ENCODE results near the gene GNB3. TPM values are rescaled to one million over a fixed set of nuclear protein-coding genes. Genes with fewer than 3 reads are reported as not detected.

Gene GNB3
- total RNA-seq, 4 donors from 2014 or later: 0.45 to 1.8 (median 1.3) TPM

DNA sequence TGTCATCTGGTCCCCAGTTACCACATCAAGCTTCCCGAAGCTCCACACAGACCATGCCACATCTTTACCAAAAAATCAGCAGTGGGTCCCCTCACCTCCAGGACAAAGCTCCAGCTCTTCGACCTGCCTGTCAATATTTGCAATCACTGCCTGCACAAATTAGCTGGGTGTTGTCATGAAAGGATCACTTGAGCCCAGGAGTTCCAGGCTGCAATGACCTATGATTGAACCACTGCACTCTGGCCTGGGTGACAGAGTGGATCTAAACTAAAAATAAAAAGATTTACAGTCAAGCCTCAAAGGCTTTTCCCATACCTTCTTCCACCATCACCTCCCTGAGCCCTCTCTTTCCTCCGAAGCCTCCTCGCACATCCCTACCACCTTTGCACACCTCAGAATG lies 44.1 kb upstream of the GNB3 start:
- WGBS, 2 donors (ENCODE audit: low coverage in 1 of 2): 88 to 98% methylated on average over 3 to 4 of the region's 4 CpGs
- H3K4me1 ChIP-seq: peaks cover 0 to 12% (median 3%) of the 10 kb centered on the region in 3 donors
- no peaks in the 10 kb centered on the region for H3K27me3 ChIP-seq
- H3K4me3 ChIP-seq: no peak overlapping the region
- TF ChIP-seq POLR2AphosphoS5 (IDR thresholded peaks at IDR 0.05): no peak
- TF ChIP-seq, protein P1, sequence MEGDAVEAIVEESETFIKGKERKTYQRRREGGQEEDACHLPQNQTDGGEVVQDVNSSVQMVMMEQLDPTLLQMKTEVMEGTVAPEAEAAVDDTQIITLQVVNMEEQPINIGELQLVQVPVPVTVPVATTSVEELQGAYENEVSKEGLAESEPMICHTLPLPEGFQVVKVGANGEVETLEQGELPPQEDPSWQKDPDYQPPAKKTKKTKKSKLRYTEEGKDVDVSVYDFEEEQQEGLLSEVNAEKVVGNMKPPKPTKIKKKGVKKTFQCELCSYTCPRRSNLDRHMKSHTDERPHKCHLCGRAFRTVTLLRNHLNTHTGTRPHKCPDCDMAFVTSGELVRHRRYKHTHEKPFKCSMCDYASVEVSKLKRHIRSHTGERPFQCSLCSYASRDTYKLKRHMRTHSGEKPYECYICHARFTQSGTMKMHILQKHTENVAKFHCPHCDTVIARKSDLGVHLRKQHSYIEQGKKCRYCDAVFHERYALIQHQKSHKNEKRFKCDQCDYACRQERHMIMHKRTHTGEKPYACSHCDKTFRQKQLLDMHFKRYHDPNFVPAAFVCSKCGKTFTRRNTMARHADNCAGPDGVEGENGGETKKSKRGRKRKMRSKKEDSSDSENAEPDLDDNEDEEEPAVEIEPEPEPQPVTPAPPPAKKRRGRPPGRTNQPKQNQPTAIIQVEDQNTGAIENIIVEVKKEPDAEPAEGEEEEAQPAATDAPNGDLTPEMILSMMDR (IDR thresholded peaks at IDR 0.05): no peak
- TF ChIP-seq EP300 (IDR thresholded peaks at IDR 0.05): no peak
- no peak for TF ChIP-seq POLR2A (IDR thresholded peaks at IDR 0.05)
- ATAC-seq: no peak
- no peaks in the 10 kb centered on the region for H3K9me3 ChIP-seq
- H3K36me3 ChIP-seq: no peaks in the 10 kb centered on the region
- H3K27ac ChIP-seq: no peak overlapping the region

DNA sequence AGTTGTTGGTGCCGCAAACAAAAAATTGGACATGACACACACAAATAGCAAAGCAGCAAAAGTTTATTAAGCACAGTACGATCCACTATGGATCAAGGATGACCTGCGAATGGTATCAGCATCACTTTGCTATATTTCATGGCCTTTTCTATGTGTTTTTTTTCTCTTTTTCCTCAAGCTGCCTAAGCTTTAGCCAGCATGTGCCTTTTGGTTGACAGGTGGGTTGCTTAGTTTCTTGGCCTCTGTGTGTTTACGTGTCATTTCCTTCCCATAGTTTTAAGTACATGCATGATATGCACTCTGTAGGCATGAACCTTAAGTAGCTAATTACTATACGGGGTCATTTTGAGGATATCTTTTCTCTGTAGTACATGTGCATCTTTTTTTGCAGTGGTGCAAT lies 41.6 kb upstream of the GNB3 start:
- H3K36me3 ChIP-seq: no peaks in the 10 kb centered on the region
- 86 to 95% methylated on average over 4 to 5 of the region's 5 CpGs for WGBS, 2 donors (ENCODE audit: low coverage in 1 of 2)
- H3K9me3 ChIP-seq: no peaks in the 10 kb centered on the region
- no peak overlapping the region for H3K27ac ChIP-seq
- TF ChIP-seq EP300 (IDR thresholded peaks at IDR 0.05) (no peak), POLR2A (IDR thresholded peaks at IDR 0.05) (no peak), POLR2AphosphoS5 (IDR thresholded peaks at IDR 0.05) (no peak)
- TF ChIP-seq, protein P1 (IDR thresholded peaks at IDR 0.05): no peak
- ATAC-seq: no peak
- no peaks in the 10 kb centered on the region for H3K27me3 ChIP-seq
- no peaks in the 10 kb centered on the region for H3K4me1 ChIP-seq
- no peak overlapping the region for H3K4me3 ChIP-seq

DNA sequence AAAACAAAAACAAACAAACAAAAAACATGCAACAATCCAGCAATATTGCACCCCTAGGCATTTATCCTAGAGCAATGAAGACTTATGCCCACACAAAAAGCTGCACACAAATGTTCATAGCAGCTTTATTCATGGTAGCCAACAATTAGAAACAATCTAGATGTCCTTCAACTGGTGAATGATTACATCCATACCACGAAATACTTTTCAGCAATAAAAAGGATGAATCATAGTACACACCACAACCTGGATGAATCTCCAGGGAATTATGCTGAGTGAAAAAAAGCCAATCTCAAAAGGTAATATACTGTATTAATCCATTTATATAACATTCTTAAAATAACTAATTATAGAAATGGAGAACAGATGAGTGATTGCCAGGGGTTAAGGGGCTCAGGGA lies 33.6 kb upstream of the GNB3 start:
- Histone ChIP-seq H3K27me3 (no peaks in the 10 kb centered on the region), H3K27ac (no peak overlapping the region), H3K36me3 (no peaks in the 10 kb centered on the region), H3K4me1 (no peaks in the 10 kb centered on the region), H3K4me3 (no peak overlapping the region), H3K9me3 (no peaks in the 10 kb centered on the region)
- TF ChIP-seq EP300 (IDR thresholded peaks at IDR 0.05): no peak
- TF ChIP-seq POLR2A (IDR thresholded peaks at IDR 0.05): no peak
- TF ChIP-seq, protein P1 (IDR thresholded peaks at IDR 0.05): no peak
- ATAC-seq: no peak
- 50 to 61% methylated on average over 1 of the region's 1 CpG for WGBS, 2 donors (ENCODE audit: low coverage in 1 of 2)

DNA sequence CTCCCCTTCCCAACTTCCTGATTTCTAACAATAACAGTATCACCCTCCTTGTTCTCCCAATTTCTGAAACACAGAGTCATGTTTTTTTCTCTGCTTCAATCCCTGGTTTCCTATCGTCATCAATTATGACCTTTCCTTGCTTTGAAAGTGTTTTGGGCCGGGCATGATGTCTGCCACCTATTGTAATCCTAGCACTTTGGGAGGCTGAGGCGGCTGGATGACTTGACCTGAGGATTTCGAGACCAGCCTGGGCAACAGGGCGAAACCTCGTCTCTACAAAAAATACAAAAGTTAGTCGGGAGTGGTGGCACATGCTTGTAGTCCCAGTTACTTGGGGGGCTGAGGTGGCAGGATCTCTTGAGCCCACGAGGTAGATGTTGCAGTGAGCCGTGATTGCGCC lies 31.7 kb upstream of the GNB3 start:
- Histone ChIP-seq H3K27me3 (no peaks in the 10 kb centered on the region), H3K4me1 (no peaks in the 10 kb centered on the region), H3K36me3 (no peaks in the 10 kb centered on the region), H3K9me3 (no peaks in the 10 kb centered on the region), H3K27ac (no peak overlapping the region), H3K4me3 (no peak overlapping the region)
- TF ChIP-seq EP300 (IDR thresholded peaks at IDR 0.05) (no peak), POLR2A (IDR thresholded peaks at IDR 0.05) (no peak), POLR2AphosphoS5 (IDR thresholded peaks at IDR 0.05) (no peak)
- TF ChIP-seq, protein P1 (IDR thresholded peaks at IDR 0.05): no peak
- ATAC-seq: no peak
- WGBS, 2 donors (ENCODE audit: low coverage in 1 of 2): 49 to 77% methylated on average over 3 to 8 of the region's 10 CpGs

DNA sequence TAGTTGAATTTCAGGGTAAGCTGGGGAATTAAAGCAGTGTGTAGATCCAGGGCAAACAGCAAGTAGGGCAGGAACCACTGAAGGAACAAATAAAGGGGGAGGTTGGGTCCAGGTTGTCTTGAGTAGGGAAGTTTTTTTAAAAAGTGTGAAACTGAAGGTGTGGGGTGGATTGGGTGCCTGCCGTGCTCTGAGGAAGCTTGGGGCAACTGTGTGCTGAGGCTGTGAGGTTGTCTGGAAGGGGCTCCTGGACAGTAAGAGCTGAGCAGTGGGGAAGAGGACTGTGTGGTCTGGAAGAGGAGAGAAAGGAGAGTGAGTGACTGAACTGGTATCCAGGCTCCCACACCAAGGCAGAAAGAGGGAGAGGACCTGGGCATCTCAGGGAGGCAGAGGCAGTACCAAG lies 30.0 kb upstream of the GNB3 start:
- Histone ChIP-seq H3K4me1 (no peaks in the 10 kb centered on the region), H3K27me3 (no peaks in the 10 kb centered on the region), H3K9me3 (no peaks in the 10 kb centered on the region), H3K27ac (no peak overlapping the region), H3K36me3 (no peaks in the 10 kb centered on the region), H3K4me3 (no peak overlapping the region)
- TF ChIP-seq, protein P1 (IDR thresholded peaks at IDR 0.05): no peak
- TF ChIP-seq POLR2A (IDR thresholded peaks at IDR 0.05) (no peak), POLR2AphosphoS5 (IDR thresholded peaks at IDR 0.05) (no peak), EP300 (IDR thresholded peaks at IDR 0.05) (no peak)
- ATAC-seq: no peak
- 60 to 73% methylated on average over 1 of the region's 1 CpG for WGBS, 2 donors (ENCODE audit: low coverage in 1 of 2)

All from gastroesophageal sphincter (tissue), 4 donors.